Measurements from ENCODE around the gene LPGAT1. TPM values are rescaled to one million over a fixed set of nuclear protein-coding genes. Genes with fewer than 3 reads are reported as not detected.
A peak's percentile ranks its signal among the peaks of the same experiment; 100 is the strongest.

The LPGAT1 gene
- total RNA-seq, 2 donors from 2014 or later, result 23.1 to 28.3 TPM

GRCh38 chr1:211713231-211713630, 117.3 kb downstream of the LPGAT1 start:
- ATAC-seq (replicated peaks in 1 of 2) (no peak), DNase-seq (no peak)
- Mint-ChIP-seq H3K27ac (no peak overlapping the region), H3K4me3 (no peak overlapping the region), H3K36me3 (ENCODE audit: insufficient read depth in 2 of 2) (no peaks in the 10 kb centered on the region), H3K4me1 (ENCODE audit: low read depth) (no peaks in the 10 kb centered on the region), H3K9me3 (peaks cover 2 to 3% of the 10 kb centered on the region in 2 donors), H3K27me3 (ENCODE audit: low read depth) (no peaks in the 10 kb centered on the region)

GRCh38 chr1:211711315-211711705, 119.3 kb downstream of the LPGAT1 start:
- no peak overlapping the region for H3K27ac Mint-ChIP-seq
- H3K27me3 Mint-ChIP-seq (ENCODE audit: low read depth), result no peaks in the 10 kb centered on the region
- no peaks in the 10 kb centered on the region for H3K9me3 Mint-ChIP-seq
- ATAC-seq (replicated peaks in 1 of 2), result no peak
- no peak for DNase-seq
- H3K4me1 Mint-ChIP-seq (ENCODE audit: low read depth), result no peaks in the 10 kb centered on the region
- no peak overlapping the region for H3K4me3 Mint-ChIP-seq
- no peaks in the 10 kb centered on the region for H3K36me3 Mint-ChIP-seq (ENCODE audit: insufficient read depth in 2 of 2)

GRCh38 chr1:211710566-211711314, 119.8 kb downstream of the LPGAT1 start:
- no peaks in the 10 kb centered on the region for H3K9me3 Mint-ChIP-seq
- no peak overlapping the region for H3K27ac Mint-ChIP-seq
- ATAC-seq (replicated peaks in 1 of 2) (no peak), DNase-seq (no peak)
- H3K27me3 Mint-ChIP-seq (ENCODE audit: low read depth), result no peaks in the 10 kb centered on the region
- H3K4me1 Mint-ChIP-seq (ENCODE audit: low read depth), result no peaks in the 10 kb centered on the region
- no peaks in the 10 kb centered on the region for H3K36me3 Mint-ChIP-seq (ENCODE audit: insufficient read depth in 2 of 2)
- no peak overlapping the region for H3K4me3 Mint-ChIP-seq

- Mint-ChIP-seq H3K4me1 (ENCODE audit: low read depth) (no peaks in the 10 kb centered on the region), H3K27me3 (ENCODE audit: low read depth) (no peaks in the 10 kb centered on the region), H3K9me3 (no peaks in the 10 kb centered on the region), H3K36me3 (ENCODE audit: insufficient read depth in 2 of 2) (no peaks in the 10 kb centered on the region), H3K27ac (no peak overlapping the region), H3K4me3 (no peak overlapping the region)
- DNase-seq (no peak), ATAC-seq (replicated peaks in 1 of 2) (no peak)
Observed at GRCh38 chr1:211708926-211709325, 121.6 kb downstream of the LPGAT1 start.

- Mint-ChIP-seq H3K4me3 (no peak overlapping the region), H3K36me3 (ENCODE audit: insufficient read depth in 2 of 2) (no peaks in the 10 kb centered on the region), H3K27me3 (ENCODE audit: low read depth) (no peaks in the 10 kb centered on the region), H3K27ac (no peak overlapping the region), H3K9me3 (no peaks in the 10 kb centered on the region), H3K4me1 (ENCODE audit: low read depth) (no peaks in the 10 kb centered on the region)
- ATAC-seq (replicated peaks in 1 of 2) (no peak), DNase-seq (no peak)
Observed at GRCh38 chr1:211708006-211708405, 122.6 kb downstream of the LPGAT1 start.

GRCh38 chr1:211705467-211706091, 125.0 kb downstream of the LPGAT1 start:
- no peaks in the 10 kb centered on the region for H3K36me3 Mint-ChIP-seq (ENCODE audit: insufficient read depth in 2 of 2)
- peaks cover 9% of the 10 kb centered on the region for H3K27me3 Mint-ChIP-seq (ENCODE audit: low read depth)
- peaks cover 5% of the 10 kb centered on the region for H3K4me1 Mint-ChIP-seq (ENCODE audit: low read depth)
- ATAC-seq (replicated peaks in 1 of 2), result no peak
- H3K4me3 Mint-ChIP-seq, result no peak overlapping the region
- no peaks in the 10 kb centered on the region for H3K9me3 Mint-ChIP-seq
- no peak overlapping the region for H3K27ac Mint-ChIP-seq
- DNase-seq, result no peak

GRCh38 chr1:211704543-211704942, 126.0 kb downstream of the LPGAT1 start:
- ATAC-seq (replicated peaks in 1 of 2) (no peak), DNase-seq (no peak)
- Mint-ChIP-seq H3K4me3 (no peak overlapping the region), H3K4me1 (ENCODE audit: low read depth) (peaks cover 5% of the 10 kb centered on the region), H3K27ac (no peak overlapping the region), H3K36me3 (ENCODE audit: insufficient read depth in 2 of 2) (no peaks in the 10 kb centered on the region), H3K27me3 (ENCODE audit: low read depth) (peaks cover 9% of the 10 kb centered on the region), H3K9me3 (no peaks in the 10 kb centered on the region)

GRCh38 chr1:211703812-211704537, 126.6 kb downstream of the LPGAT1 start:
- ATAC-seq (replicated peaks in 1 of 2), result no peak
- no peaks in the 10 kb centered on the region for H3K36me3 Mint-ChIP-seq (ENCODE audit: insufficient read depth in 2 of 2)
- peaks cover 5% of the 10 kb centered on the region for H3K4me1 Mint-ChIP-seq (ENCODE audit: low read depth)

GRCh38 chr1:211701733-211702132, 128.8 kb downstream of the LPGAT1 start:
- Mint-ChIP-seq H3K4me1 (ENCODE audit: low read depth) (peaks cover 14% of the 10 kb centered on the region), H3K36me3 (ENCODE audit: insufficient read depth in 2 of 2) (no peaks in the 10 kb centered on the region), H3K9me3 (no peaks in the 10 kb centered on the region), H3K27me3 (ENCODE audit: low read depth) (peaks cover 9% of the 10 kb centered on the region), H3K27ac (no peak overlapping the region), H3K4me3 (no peak overlapping the region)
- ATAC-seq (replicated peaks in 1 of 2) (no peak), DNase-seq (no peak)

More at GRCh38 chr1:211703812-211704537, 126.6 kb downstream of the LPGAT1 start:
- Mint-ChIP-seq H3K27ac (no peak overlapping the region), H3K9me3 (no peaks in the 10 kb centered on the region), H3K4me3 (no peak overlapping the region), H3K27me3 (ENCODE audit: low read depth) (peaks cover 9% of the 10 kb centered on the region)
- DNase-seq, result no peak

- Mint-ChIP-seq H3K4me1 (ENCODE audit: low read depth) (peaks cover 27% of the 10 kb centered on the region), H3K4me3 (peak overlapping the region; percentile 13 to 50), H3K27me3 (ENCODE audit: low read depth) (peaks cover 9% of the 10 kb centered on the region), H3K27ac (no peak overlapping the region), H3K9me3 (no peaks in the 10 kb centered on the region), H3K36me3 (ENCODE audit: insufficient read depth in 2 of 2) (no peaks in the 10 kb centered on the region)
- DNase-seq (no peak), ATAC-seq (replicated peaks in 1 of 2) (no peak)
Observed at GRCh38 chr1:211699059-211699458, 131.5 kb downstream of the LPGAT1 start.

GRCh38 chr1:211698161-211699026, 132.2 kb downstream of the LPGAT1 start:
- no peak overlapping the region for H3K27ac Mint-ChIP-seq
- H3K4me3 Mint-ChIP-seq, result peak overlapping the region; percentile 39 to 50
- no peaks in the 10 kb centered on the region for H3K9me3 Mint-ChIP-seq
- no peaks in the 10 kb centered on the region for H3K36me3 Mint-ChIP-seq (ENCODE audit: insufficient read depth in 2 of 2)
- H3K27me3 Mint-ChIP-seq (ENCODE audit: low read depth), result peaks cover 9% of the 10 kb centered on the region
- ATAC-seq (replicated peaks in 1 of 2), result peak; percentile 95 to 97
- DNase-seq, result peak; percentile 87 to 91
- H3K4me1 Mint-ChIP-seq (ENCODE audit: low read depth), result peaks cover 27% of the 10 kb centered on the region

- no peak overlapping the region for H3K27ac Mint-ChIP-seq
- peaks cover 27% of the 10 kb centered on the region for H3K4me1 Mint-ChIP-seq (ENCODE audit: low read depth)
- no peaks in the 10 kb centered on the region for H3K36me3 Mint-ChIP-seq (ENCODE audit: insufficient read depth in 2 of 2)
- H3K4me3 Mint-ChIP-seq, result no peak overlapping the region
- H3K9me3 Mint-ChIP-seq, result no peaks in the 10 kb centered on the region
- DNase-seq, result no peak
- peaks cover 9% of the 10 kb centered on the region for H3K27me3 Mint-ChIP-seq (ENCODE audit: low read depth)
- ATAC-seq (replicated peaks in 1 of 2), result no peak
Observed at GRCh38 chr1:211697356-211697755, 133.2 kb downstream of the LPGAT1 start.

All from activated T-cell treated with anti-CD3 and anti-CD28 coated beads, Interleukin-2, amount 50 U/mL, for 72 hours (primary cell).